ENCODE data around the gene IL1B. TPM values are rescaled to one million over a fixed set of nuclear protein-coding genes. Genes with fewer than 3 reads are reported as not detected.

The IL1B gene
- total and polyA plus RNA-seq, 5 donors = 0.14 to 2.1 (median 1.2) TPM; not detected in 1

DNA sequence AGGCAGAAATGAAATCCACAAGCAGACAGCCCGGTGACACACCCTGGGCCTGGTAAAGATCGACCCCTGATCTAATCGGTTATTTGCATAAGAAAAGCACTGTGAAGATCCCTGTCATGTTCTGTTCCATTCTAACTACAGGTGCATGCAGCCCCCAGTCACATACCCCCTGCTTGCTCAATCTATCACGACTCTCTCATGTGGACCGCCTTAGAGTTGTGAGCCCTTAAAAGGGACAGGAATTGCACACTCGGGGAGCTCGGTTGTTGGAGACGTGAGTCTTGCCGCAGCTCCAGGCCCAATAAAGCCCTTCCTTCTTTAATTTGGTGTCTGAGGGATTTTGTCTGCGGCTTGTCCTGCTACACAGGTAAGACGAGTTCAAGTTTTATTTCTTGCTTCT is 13.4 kb upstream of the IL1B start:
- H3K27ac ChIP-seq (ENCODE audit: low read length) = no peak overlapping the region
- no peak for ATAC-seq
- intact Hi-C loops (cut with DNase I) = no loop called here
- no peaks in the 10 kb centered on the region for H3K4me1 ChIP-seq (ENCODE audit: control insufficient read depth, insufficient read depth, low read length)
- 91% methylated on average over 11 of the region's 11 CpGs for WGBS
- H3K27me3 ChIP-seq (ENCODE audit: control insufficient read depth, insufficient read depth) = no peaks in the 10 kb centered on the region
- DNase-seq = no peak
- H3K4me3 ChIP-seq (ENCODE audit: low read length) = no peak overlapping the region
- no peaks in the 10 kb centered on the region for H3K9me3 ChIP-seq (ENCODE audit: control insufficient read depth, low read length)

DNA sequence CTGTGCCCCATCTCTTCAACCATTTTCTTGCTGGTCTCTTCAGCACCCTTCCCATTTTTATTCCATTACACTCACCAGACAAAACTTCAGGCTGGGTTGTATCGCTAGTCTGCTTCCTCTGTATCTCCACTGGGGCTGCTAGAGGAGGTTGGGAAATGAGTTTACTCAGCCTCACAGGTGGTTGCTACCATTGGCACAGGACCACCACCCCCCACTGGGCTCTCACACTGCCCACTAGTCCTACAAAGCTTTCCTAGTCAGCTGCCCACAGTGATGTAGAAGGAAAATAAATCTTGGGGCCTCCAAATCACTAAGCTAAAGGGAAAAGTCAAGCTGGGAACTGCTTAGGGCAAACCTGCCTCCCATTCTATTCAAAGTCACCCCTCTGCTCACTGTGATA is 12.3 kb upstream of the IL1B start:
- WGBS = 90% methylated on average over 1 of the region's 1 CpG
- Histone ChIP-seq H3K4me1 (ENCODE audit: control insufficient read depth, insufficient read depth, low read length) (no peaks in the 10 kb centered on the region), H3K4me3 (ENCODE audit: low read length) (no peak overlapping the region), H3K27me3 (ENCODE audit: control insufficient read depth, insufficient read depth) (no peaks in the 10 kb centered on the region), H3K27ac (ENCODE audit: low read length) (no peak overlapping the region), H3K9me3 (ENCODE audit: control insufficient read depth, low read length) (no peaks in the 10 kb centered on the region)
- intact Hi-C loops (cut with DNase I) = no loop called here
- ATAC-seq = no peak
- no peak for DNase-seq

GRCh38 chr2:112846031-112846430 is 9.5 kb upstream of the IL1B start:
- no peak for DNase-seq
- no peak overlapping the region for H3K27ac ChIP-seq (ENCODE audit: low read length)
- intact Hi-C loops (cut with DNase I) = no loop called here
- H3K4me1 ChIP-seq (ENCODE audit: control insufficient read depth, insufficient read depth, low read length) = no peaks in the 10 kb centered on the region
- 83% methylated on average over 6 of the region's 6 CpGs for WGBS
- no peaks in the 10 kb centered on the region for H3K27me3 ChIP-seq (ENCODE audit: control insufficient read depth, insufficient read depth)
- no peak for ATAC-seq
- H3K4me3 ChIP-seq (ENCODE audit: low read length) = no peak overlapping the region
- H3K9me3 ChIP-seq (ENCODE audit: control insufficient read depth, low read length) = no peaks in the 10 kb centered on the region

DNA sequence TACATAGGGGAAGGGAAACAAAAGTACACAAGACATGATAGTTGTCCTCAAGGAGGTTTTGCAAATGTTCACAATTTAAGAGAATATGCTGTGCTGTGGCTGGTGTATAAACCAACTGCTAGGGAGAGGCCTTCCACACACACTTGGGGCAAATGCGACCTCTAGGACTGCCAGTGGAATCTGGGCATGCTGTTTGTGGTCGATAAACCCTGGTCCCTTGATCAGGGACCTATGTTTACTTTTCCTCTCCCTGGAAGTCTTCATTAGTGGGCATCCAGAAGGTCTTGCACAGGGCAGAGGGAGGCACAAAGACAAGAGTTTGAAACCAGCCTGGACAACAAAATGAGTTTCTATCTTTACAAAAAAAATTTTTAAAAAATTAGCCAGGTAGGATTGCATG is 7.3 kb upstream of the IL1B start:
- Histone ChIP-seq H3K4me3 (ENCODE audit: low read length) (no peak overlapping the region), H3K27me3 (ENCODE audit: control insufficient read depth, insufficient read depth) (no peaks in the 10 kb centered on the region), H3K9me3 (ENCODE audit: control insufficient read depth, low read length) (no peaks in the 10 kb centered on the region), H3K27ac (ENCODE audit: low read length) (no peak overlapping the region), H3K4me1 (ENCODE audit: control insufficient read depth, insufficient read depth, low read length) (no peaks in the 10 kb centered on the region)
- ATAC-seq (no peak), DNase-seq (no peak)
- intact Hi-C loops (cut with DNase I) = no loop called here
- 87% methylated on average over 2 of the region's 2 CpGs for WGBS

- WGBS = 87% methylated on average over 2 of the region's 2 CpGs
- Histone ChIP-seq H3K27me3 (ENCODE audit: control insufficient read depth, insufficient read depth) (no peaks in the 10 kb centered on the region), H3K27ac (ENCODE audit: low read length) (no peak overlapping the region), H3K9me3 (ENCODE audit: control insufficient read depth, low read length) (no peaks in the 10 kb centered on the region), H3K4me3 (ENCODE audit: low read length) (no peak overlapping the region), H3K4me1 (ENCODE audit: control insufficient read depth, insufficient read depth, low read length) (no peaks in the 10 kb centered on the region)
- DNase-seq (no peak), ATAC-seq (no peak)
- intact Hi-C loops (cut with DNase I) = no loop called here
Measured at GRCh38 chr2:112843288-112843687, 6.7 kb upstream of the IL1B start.

- Histone ChIP-seq H3K9me3 (ENCODE audit: control insufficient read depth, low read length) (no peaks in the 10 kb centered on the region), H3K27ac (ENCODE audit: low read length) (no peak overlapping the region), H3K4me1 (ENCODE audit: control insufficient read depth, insufficient read depth, low read length) (no peaks in the 10 kb centered on the region), H3K27me3 (ENCODE audit: control insufficient read depth, insufficient read depth) (no peaks in the 10 kb centered on the region), H3K4me3 (ENCODE audit: low read length) (no peak overlapping the region)
- no peak for DNase-seq
- peak in 1 of 2 donors; percentile 48 for ATAC-seq
- intact Hi-C loops (cut with DNase I) = no loop called here
- WGBS = 70% methylated on average over 5 of the region's 5 CpGs
Measured at GRCh38 chr2:112841295-112842044, 4.9 kb upstream of the IL1B start.

DNA sequence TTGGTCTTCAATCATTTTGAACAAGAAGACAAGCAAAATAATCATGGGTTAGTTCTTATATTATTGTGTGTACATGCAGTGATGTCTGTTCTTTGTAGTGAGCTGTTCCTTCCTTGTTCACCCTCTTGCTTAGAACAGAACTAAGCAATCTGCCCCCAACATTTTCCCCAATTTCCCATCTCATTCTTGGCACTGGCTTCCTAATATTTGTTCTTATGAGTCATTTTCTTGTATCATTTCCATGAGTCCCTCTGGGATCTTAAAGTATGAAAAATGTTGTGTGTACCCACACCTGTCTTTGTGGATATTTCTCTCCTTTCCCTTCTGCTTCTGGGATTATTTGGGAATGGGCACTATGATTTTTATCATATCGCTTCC is 3.5 kb upstream of the IL1B start:
- intact Hi-C loops (cut with DNase I) = no loop called here
- no peaks in the 10 kb centered on the region for H3K9me3 ChIP-seq (ENCODE audit: control insufficient read depth, low read length)
- no peaks in the 10 kb centered on the region for H3K27me3 ChIP-seq (ENCODE audit: control insufficient read depth, insufficient read depth)
- WGBS = 91% methylated on average over 1 of the region's 1 CpG
- ATAC-seq (no peak), DNase-seq (no peak)
- no peak overlapping the region for H3K27ac ChIP-seq (ENCODE audit: low read length)
- no peaks in the 10 kb centered on the region for H3K4me1 ChIP-seq (ENCODE audit: control insufficient read depth, insufficient read depth, low read length)
- no peak overlapping the region for H3K4me3 ChIP-seq (ENCODE audit: low read length)

GRCh38 chr2:112839407-112840067 is 3.0 kb upstream of the IL1B start:
- DNase-seq = peak in 1 of 3 donors; percentile 23

GRCh38 chr2:112836163-112836560 is 417 bp downstream of the IL1B start:
- Histone ChIP-seq H3K4me1 (ENCODE audit: control insufficient read depth, insufficient read depth, low read length) (no peaks in the 10 kb centered on the region), H3K9me3 (ENCODE audit: control insufficient read depth, low read length) (no peaks in the 10 kb centered on the region), H3K4me3 (ENCODE audit: low read length) (no peak overlapping the region), H3K27ac (ENCODE audit: low read length) (no peak overlapping the region), H3K27me3 (ENCODE audit: control insufficient read depth, insufficient read depth) (no peaks in the 10 kb centered on the region)
- DNase-seq = no peak
- intact Hi-C loops (cut with DNase I) = no loop called here
- no peak for ATAC-seq
- 71% methylated on average over 5 of the region's 5 CpGs for WGBS

More at GRCh38 chr2:112839407-112840067, 3.0 kb upstream of the IL1B start:
- WGBS = 79% methylated on average over 9 of the region's 9 CpGs
- peak; percentile 34 to 55 for ATAC-seq
- no peak overlapping the region for H3K4me3 ChIP-seq (ENCODE audit: low read length)
- no peak overlapping the region for H3K27ac ChIP-seq (ENCODE audit: low read length)
- H3K4me1 ChIP-seq (ENCODE audit: control insufficient read depth, insufficient read depth, low read length) = no peaks in the 10 kb centered on the region
- no peaks in the 10 kb centered on the region for H3K27me3 ChIP-seq (ENCODE audit: control insufficient read depth, insufficient read depth)
- intact Hi-C loops (cut with DNase I) = no loop called here
- no peaks in the 10 kb centered on the region for H3K9me3 ChIP-seq (ENCODE audit: control insufficient read depth, low read length)

- 89% methylated on average over 1 of the region's 1 CpG for WGBS
- H3K27ac ChIP-seq (ENCODE audit: low read length) = no peak overlapping the region
- DNase-seq (no peak), ATAC-seq (no peak)
- H3K4me3 ChIP-seq (ENCODE audit: low read length) = no peak overlapping the region
- H3K9me3 ChIP-seq (ENCODE audit: control insufficient read depth, low read length) = no peaks in the 10 kb centered on the region
- H3K27me3 ChIP-seq (ENCODE audit: control insufficient read depth, insufficient read depth) = no peaks in the 10 kb centered on the region
- no peaks in the 10 kb centered on the region for H3K4me1 ChIP-seq (ENCODE audit: control insufficient read depth, insufficient read depth, low read length)
- intact Hi-C loops (cut with DNase I) = no loop called here
Measured at GRCh38 chr2:112835536-112836162, 930 bp downstream of the IL1B start.

GRCh38 chr2:112835061-112835501 is 1.5 kb downstream of the IL1B start:
- H3K4me3 ChIP-seq (ENCODE audit: low read length) = no peak overlapping the region
- H3K27ac ChIP-seq (ENCODE audit: low read length) = no peak overlapping the region
- DNase-seq (no peak), ATAC-seq (no peak)
- H3K4me1 ChIP-seq (ENCODE audit: control insufficient read depth, insufficient read depth, low read length) = no peaks in the 10 kb centered on the region
- WGBS = 73% methylated on average over 1 of the region's 1 CpG
- intact Hi-C loops (cut with DNase I) = no loop called here
- no peaks in the 10 kb centered on the region for H3K27me3 ChIP-seq (ENCODE audit: control insufficient read depth, insufficient read depth)
- H3K9me3 ChIP-seq (ENCODE audit: control insufficient read depth, low read length) = no peaks in the 10 kb centered on the region

Measured in right cardiac atrium (tissue), 5 donors.